ENCODE data around the gene CCDC27. TPM values are rescaled to one million over a fixed set of nuclear protein-coding genes. Genes with fewer than 3 reads are reported as not detected.

CCDC27 gene
- total and polyA plus RNA-seq, 2 donors (not counting 1 experiment from before 2014, with no cell fraction given), result not detected

GRCh38 chr1:3733094-3733882 is 19.0 kb upstream of the CCDC27 start:
- Mint-ChIP-seq H3K27ac (no peak overlapping the region), H3K27me3 (peaks cover 3% of the 10 kb centered on the region), H3K4me3 (no peak overlapping the region), H3K9me3 (ENCODE audit: insufficient read depth) (no peaks in the 10 kb centered on the region), H3K4me1 (no peaks in the 10 kb centered on the region)
- no peaks in the 10 kb centered on the region for H4K20me1 ChIP-seq (ENCODE audit: control insufficient read depth, insufficient read depth, low read length, poor library complexity, severe bottlenecking)
- H3K36me3 ChIP-seq (replicated peaks in 1 of 2; ENCODE audit: control extremely low read depth in 1 of 2, control insufficient read depth in 1 of 2, extremely low read depth in 1 of 2, insufficient read depth in 2 of 2, low read length in 1 of 2), result peaks cover 0 to 5% of the 10 kb centered on the region in 2 experiments
- ChIA-PET CTCF (no interaction called here), POLR2A (no interaction called here)
- no peaks in the 10 kb centered on the region for H3K4me1 ChIP-seq (ENCODE audit: control insufficient read depth in 2 of 2, insufficient read depth in 2 of 2, low read length in 2 of 2)
- no peaks in the 10 kb centered on the region for H3K79me2 ChIP-seq (ENCODE audit: control insufficient read depth, insufficient read depth, low read length)
- no peak overlapping the region for H3K27ac ChIP-seq (ENCODE audit: low read length in 2 of 2)
- no peak for TF ChIP-seq EZH2 (IDR thresholded peaks at IDR 0.05; ENCODE audit: borderline replicate concordance, insufficient read depth, low read depth, low read length, poor library complexity, severe bottlenecking)
- no peak for TF ChIP-seq CTCF (IDR thresholded peaks at IDR 0.05)
- H3K9me3 ChIP-seq (ENCODE audit: control extremely low read depth in 1 of 3, control insufficient read depth in 2 of 3, insufficient read depth in 1 of 3, low read length in 2 of 3), result peaks cover 0 to 3% (median 0%) of the 10 kb centered on the region in 3 donors
- no peak overlapping the region for H3K4me2 ChIP-seq (replicated peaks; ENCODE audit: low read depth, low read length, poor library complexity, severe bottlenecking)
- H3K27me3 ChIP-seq (replicated peaks in 1 of 4; ENCODE audit: control extremely low read depth in 1 of 4, control insufficient read depth in 3 of 4, insufficient read depth in 4 of 4, low read length in 3 of 4), result no peaks in the 10 kb centered on the region
- WGBS (ENCODE audit: insufficient coverage), result 91% methylated on average over 22 of the region's 29 CpGs
- DNase-seq (no peak), ATAC-seq (ENCODE audit: low read depth) (no peak)
- no peak overlapping the region for H2AFZ ChIP-seq (ENCODE audit: insufficient read depth, low read depth, low read length, poor library complexity, severe bottlenecking)
- no peak overlapping the region for H3K4me3 ChIP-seq (ENCODE audit: control extremely low read depth in 1 of 5, extremely low read depth in 1 of 5, insufficient read depth in 1 of 5, low read depth in 2 of 5, low read length in 4 of 5)
- intact Hi-C loops (cut with micrococcal nuclease), result no loop called here
- H3K9ac ChIP-seq (ENCODE audit: low read length), result no peak overlapping the region

DNA sequence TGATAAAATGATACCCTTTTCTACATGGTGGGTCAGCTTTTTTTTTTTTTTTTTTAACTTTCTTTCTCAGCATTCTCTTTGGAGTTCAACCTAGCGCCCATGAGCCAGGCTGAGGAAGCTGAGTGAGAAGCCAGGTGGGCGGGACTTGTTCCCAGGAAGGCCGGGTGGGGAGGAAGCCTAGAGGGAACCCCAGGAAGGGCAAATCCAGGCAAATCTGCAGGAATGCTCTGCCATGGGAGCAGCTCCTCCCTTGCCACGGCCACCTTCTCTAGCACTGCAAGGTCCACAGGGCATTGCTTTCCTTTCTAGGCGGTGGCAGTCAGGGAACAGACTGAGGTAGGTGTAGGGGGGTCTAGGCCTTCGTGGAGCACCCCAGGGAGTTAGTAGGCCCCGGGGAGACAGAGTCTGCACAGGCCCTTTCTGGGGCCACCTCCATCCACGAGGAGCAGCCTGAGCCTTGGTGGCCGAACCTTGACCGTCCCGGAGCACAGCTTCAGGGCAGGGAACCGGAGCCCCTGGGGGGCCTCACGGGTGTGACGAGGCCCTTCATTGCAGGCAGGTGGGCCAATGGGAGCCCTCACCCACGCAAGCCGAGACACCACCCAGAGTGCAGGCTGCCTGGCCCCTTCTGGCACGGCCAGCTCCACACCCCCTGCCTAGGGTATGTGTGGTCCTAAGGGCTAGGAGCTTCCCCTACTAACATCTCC is 18.2 kb upstream of the CCDC27 start:
- H2AFZ ChIP-seq (ENCODE audit: insufficient read depth, low read depth, low read length, poor library complexity, severe bottlenecking), result no peak overlapping the region
- no peak overlapping the region for H3K27ac ChIP-seq (ENCODE audit: low read length in 2 of 2)
- no peaks in the 10 kb centered on the region for H3K4me1 Mint-ChIP-seq
- ChIA-PET POLR2A (no interaction called here), CTCF (no interaction called here)
- H3K4me2 ChIP-seq (replicated peaks; ENCODE audit: low read depth, low read length, poor library complexity, severe bottlenecking), result no peak overlapping the region
- H3K4me1 ChIP-seq (ENCODE audit: control insufficient read depth in 2 of 2, insufficient read depth in 2 of 2, low read length in 2 of 2), result no peaks in the 10 kb centered on the region
- H3K27me3 Mint-ChIP-seq, result no peaks in the 10 kb centered on the region
- H3K36me3 ChIP-seq (replicated peaks in 1 of 2; ENCODE audit: control extremely low read depth in 1 of 2, control insufficient read depth in 1 of 2, extremely low read depth in 1 of 2, insufficient read depth in 2 of 2, low read length in 1 of 2), result peaks cover 1 to 10% of the 10 kb centered on the region in 2 experiments
- H4K20me1 ChIP-seq (ENCODE audit: control insufficient read depth, insufficient read depth, low read length, poor library complexity, severe bottlenecking), result no peaks in the 10 kb centered on the region
- intact Hi-C loops (cut with micrococcal nuclease), result no loop called here
- peaks cover 0 to 3% (median 0%) of the 10 kb centered on the region in 3 donors for H3K9me3 ChIP-seq (ENCODE audit: control extremely low read depth in 1 of 3, control insufficient read depth in 2 of 3, insufficient read depth in 1 of 3, low read length in 2 of 3)
- no peak overlapping the region for H3K27ac Mint-ChIP-seq
- no peaks in the 10 kb centered on the region for H3K9me3 Mint-ChIP-seq (ENCODE audit: insufficient read depth)
- ATAC-seq (ENCODE audit: low read depth), result no peak
- no peak for TF ChIP-seq EZH2 (IDR thresholded peaks at IDR 0.05; ENCODE audit: borderline replicate concordance, insufficient read depth, low read depth, low read length, poor library complexity, severe bottlenecking)
- no peak for TF ChIP-seq CTCF (IDR thresholded peaks at IDR 0.05)
- H3K4me3 Mint-ChIP-seq, result no peak overlapping the region
- no peaks in the 10 kb centered on the region for H3K27me3 ChIP-seq (replicated peaks in 1 of 4; ENCODE audit: control extremely low read depth in 1 of 4, control insufficient read depth in 3 of 4, insufficient read depth in 4 of 4, low read length in 3 of 4)
- WGBS (ENCODE audit: insufficient coverage), result 83% methylated on average over 14 of the region's 17 CpGs
- DNase-seq, result no peak
- no peaks in the 10 kb centered on the region for H3K79me2 ChIP-seq (ENCODE audit: control insufficient read depth, insufficient read depth, low read length)
- H3K9ac ChIP-seq (ENCODE audit: low read length), result no peak overlapping the region
- H3K4me3 ChIP-seq (ENCODE audit: control extremely low read depth in 1 of 5, extremely low read depth in 1 of 5, insufficient read depth in 1 of 5, low read depth in 2 of 5, low read length in 4 of 5), result no peak overlapping the region
